ENCODE data around the gene GALR2.

GRCh38 chr17:76049239-76049638 lies 25.3 kb upstream of the GALR2 start:
- TF ChIP-seq EP300 (IDR thresholded peaks at IDR 0.05) = no peak
- no peak for TF ChIP-seq CTCF (IDR thresholded peaks at IDR 0.05)
